GM12891 (cell line): Measurements from ENCODE around the gene TSPAN3.

ENCODE experiments used
- DNase-seq: peaks from one replicate; pipeline ENCODE4 v3.0.0; 2011; ENCODE audit warnings: low spot score; ENCODE audit not compliant: insufficient read length
- FAIRE-seq: peaks from 2 replicates; lab custom pipeline; 2011; peaks lifted over from hg19 to GRCh38; lab: Jason Lieb, UNC
- PAX5 ChIP-seq: IDR thresholded peaks from 2 replicates; pipeline ENCODE4 v1.6.1; 2011; ENCODE audit warnings: low read length, moderate library complexity, mild to moderate bottlenecking; ENCODE audit not compliant: insufficient read depth, severe bottlenecking
- POLR2A ChIP-seq: IDR thresholded peaks from 2 replicates; pipeline ENCODE4 v1.6.1; 2011; ENCODE audit warnings: low read depth, low read length, control low read depth
- POLR2AphosphoS5 ChIP-seq: IDR thresholded peaks from 2 replicates; pipeline ENCODE4 v1.6.1; 2011; ENCODE audit warnings: low read depth, low read length, control low read depth
- POU2F2 ChIP-seq: IDR thresholded peaks from 2 replicates; pipeline ENCODE4 v1.6.1; 2011; ENCODE audit warnings: low read depth, mild to moderate bottlenecking, control low read depth, low read length, moderate library complexity
- SPI1 ChIP-seq: IDR thresholded peaks from 2 replicates; pipeline ENCODE4 v1.6.1; 2011; ENCODE audit warnings: low read depth, low read length, control low read depth
- TAF1 ChIP-seq: IDR thresholded peaks from 2 replicates; pipeline ENCODE4 v1.6.1; 2011; ENCODE audit warnings: low read depth, low read length, control low read depth

TSPAN3 gene

DNA sequence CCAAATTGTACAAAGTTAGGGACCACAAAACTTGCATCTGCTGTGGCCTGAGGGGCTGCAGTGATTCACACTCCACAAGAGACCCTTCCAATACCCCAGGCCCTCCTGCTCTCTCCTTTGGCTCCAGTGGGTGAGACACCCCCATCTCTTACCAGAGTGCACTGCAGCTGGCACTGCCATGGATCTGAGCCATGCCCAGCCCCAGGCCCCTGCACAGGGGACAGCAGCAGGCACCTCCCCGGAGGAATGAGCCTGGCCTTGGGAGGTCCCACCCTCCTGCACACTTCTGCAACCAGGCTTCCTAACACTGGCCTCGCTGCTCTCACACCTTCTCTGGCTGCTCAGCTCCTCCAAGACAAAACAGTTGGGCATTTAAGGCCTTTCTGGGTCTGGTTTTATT is 16.3 kb upstream of the TSPAN3 start:
- no peak for TF ChIP-seq SPI1
- no peak for TF ChIP-seq TAF1
- no peak for TF ChIP-seq PAX5
- TF ChIP-seq POU2F2, result no peak
- no peak for TF ChIP-seq POLR2A
- TF ChIP-seq POLR2AphosphoS5, result no peak
- DNase-seq (no peak), FAIRE-seq (no peak)

- FAIRE-seq (peak; percentile 81), DNase-seq (no peak)
- no peak for TF ChIP-seq SPI1
- TF ChIP-seq POLR2A, result no peak
- TF ChIP-seq PAX5, result no peak
- no peak for TF ChIP-seq POU2F2
- TF ChIP-seq TAF1, result no peak
Observed at GRCh38 chr15:77085297-77085696, 14.4 kb upstream of the TSPAN3 start.

GRCh38 chr15:77084436-77084835 is 13.5 kb upstream of the TSPAN3 start:
- TF ChIP-seq TAF1 (no peak), POLR2AphosphoS5 (no peak), POLR2A (no peak), POU2F2 (no peak), PAX5 (no peak), SPI1 (no peak; the same call in 1 of the 2 replicates)
- FAIRE-seq, result peak; percentile 58
- DNase-seq, result no peak

- DNase-seq, result peak; percentile 64
- FAIRE-seq, result peak; percentile 92
- peak; percentile 79 for TF ChIP-seq POU2F2
- no peak for TF ChIP-seq POLR2A
- no peak for TF ChIP-seq POLR2AphosphoS5
- TF ChIP-seq TAF1, result no peak
- TF ChIP-seq PAX5, result no peak
- no peak for TF ChIP-seq SPI1
Observed at GRCh38 chr15:77083381-77084160, 12.7 kb upstream of the TSPAN3 start.

GRCh38 chr15:77081971-77082370 is 11.1 kb upstream of the TSPAN3 start:
- FAIRE-seq (no peak), DNase-seq (no peak)

GRCh38 chr15:77076323-77076915 is 5.5 kb upstream of the TSPAN3 start:
- DNase-seq (no peak), FAIRE-seq (no peak)
- no peak for TF ChIP-seq PAX5
- no peak for TF ChIP-seq POLR2A
- TF ChIP-seq POU2F2, result no peak
- TF ChIP-seq POLR2AphosphoS5, result no peak
- no peak for TF ChIP-seq TAF1
- no peak for TF ChIP-seq SPI1

More at GRCh38 chr15:77081971-77082370, 11.1 kb upstream of the TSPAN3 start:
- no peak for TF ChIP-seq SPI1
- TF ChIP-seq POLR2A, result no peak
- TF ChIP-seq TAF1, result no peak
- TF ChIP-seq POLR2AphosphoS5, result no peak
- no peak for TF ChIP-seq PAX5
- no peak for TF ChIP-seq POU2F2

- FAIRE-seq (no peak), DNase-seq (no peak)
- no peak for TF ChIP-seq POLR2A
- no peak for TF ChIP-seq POU2F2
- no peak for TF ChIP-seq POLR2AphosphoS5
- TF ChIP-seq PAX5, result no peak
- no peak for TF ChIP-seq SPI1
- TF ChIP-seq TAF1, result no peak
Observed at GRCh38 chr15:77075528-77075927, 4.6 kb upstream of the TSPAN3 start.

GRCh38 chr15:77074350-77074749 is 3.4 kb upstream of the TSPAN3 start:
- no peak for DNase-seq
- no peak for FAIRE-seq
- TF ChIP-seq TAF1 (no peak), SPI1 (no peak), POLR2AphosphoS5 (no peak), POU2F2 (no peak), POLR2A (no peak), PAX5 (no peak)

GRCh38 chr15:77071305-77072223 is 655 bp upstream of the TSPAN3 start:
- FAIRE-seq (no peak), DNase-seq (no peak)
- TF ChIP-seq POU2F2, result no peak
- TF ChIP-seq SPI1, result no peak
- no peak for TF ChIP-seq POLR2A
- no peak for TF ChIP-seq TAF1
- TF ChIP-seq POLR2AphosphoS5, result no peak
- TF ChIP-seq PAX5, result no peak
